Astrocyte (in vitro differentiated cells and primary cell): ENCODE data around the gene PIK3R1.

Source experiments
- EZH2 ChIP-seq: IDR thresholded peaks from 2 replicates; pipeline ENCODE4 v1.6.1; 2012; ENCODE audit warnings: mild to moderate bottlenecking, low read length, inconsistent platforms; ENCODE audit not compliant: insufficient read depth
- TF ChIP-seq, protein P1 (sequence below): IDR thresholded peaks from 2 replicates; pipeline ENCODE4 v1.5.1; 2011; ENCODE audit warnings: low read depth, mild to moderate bottlenecking, inconsistent platforms, low read length, moderate library complexity; ENCODE audit not compliant: insufficient read depth

- TF ChIP-seq, protein P1, sequence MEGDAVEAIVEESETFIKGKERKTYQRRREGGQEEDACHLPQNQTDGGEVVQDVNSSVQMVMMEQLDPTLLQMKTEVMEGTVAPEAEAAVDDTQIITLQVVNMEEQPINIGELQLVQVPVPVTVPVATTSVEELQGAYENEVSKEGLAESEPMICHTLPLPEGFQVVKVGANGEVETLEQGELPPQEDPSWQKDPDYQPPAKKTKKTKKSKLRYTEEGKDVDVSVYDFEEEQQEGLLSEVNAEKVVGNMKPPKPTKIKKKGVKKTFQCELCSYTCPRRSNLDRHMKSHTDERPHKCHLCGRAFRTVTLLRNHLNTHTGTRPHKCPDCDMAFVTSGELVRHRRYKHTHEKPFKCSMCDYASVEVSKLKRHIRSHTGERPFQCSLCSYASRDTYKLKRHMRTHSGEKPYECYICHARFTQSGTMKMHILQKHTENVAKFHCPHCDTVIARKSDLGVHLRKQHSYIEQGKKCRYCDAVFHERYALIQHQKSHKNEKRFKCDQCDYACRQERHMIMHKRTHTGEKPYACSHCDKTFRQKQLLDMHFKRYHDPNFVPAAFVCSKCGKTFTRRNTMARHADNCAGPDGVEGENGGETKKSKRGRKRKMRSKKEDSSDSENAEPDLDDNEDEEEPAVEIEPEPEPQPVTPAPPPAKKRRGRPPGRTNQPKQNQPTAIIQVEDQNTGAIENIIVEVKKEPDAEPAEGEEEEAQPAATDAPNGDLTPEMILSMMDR, result no peak
- TF ChIP-seq EZH2, result no peak
Observed at GRCh38 chr5:68225188-68225910, 9.8 kb downstream of the PIK3R1 start.
